GM13977 (cell line): ENCODE data around the gene CACNA1E.
"Not testable (repeated sequence)": the region's sequence is repeated elsewhere in the genome, so short reads cannot be mapped to it uniquely, and the experiment has no call there.

ENCODE experiments used
- DNase-seq: peaks from one replicate; pipeline ENCODE4 v3.0.0; 2012; ENCODE audit warnings: low spot score
- in situ Hi-C: fragments of 300-500 bp; cut with MboI; formaldehyde crosslinking; loops from one replicate; pipeline ENCODE4 v1.12.0; 2022; ENCODE audit warnings: low sequenced_read_pairs, low pct_unique_long_range_greater_than_20kb, mixed read lengths, inconsistent platforms; ENCODE audit not compliant: unreplicated experiment
- TF ChIP-seq, protein P1 (sequence below): IDR thresholded peaks from 2 replicates; pipeline ENCODE4 v1.5.1; 2012; ENCODE audit warnings: mild to moderate bottlenecking, control low read depth; ENCODE audit not compliant: insufficient read depth; ENCODE audit errors: extremely low read depth, missing control alignments

CACNA1E gene

GRCh38 chr1:181522864-181523263, 39.5 kb downstream of the CACNA1E start:
- no peak for DNase-seq
- TF ChIP-seq, protein P1, sequence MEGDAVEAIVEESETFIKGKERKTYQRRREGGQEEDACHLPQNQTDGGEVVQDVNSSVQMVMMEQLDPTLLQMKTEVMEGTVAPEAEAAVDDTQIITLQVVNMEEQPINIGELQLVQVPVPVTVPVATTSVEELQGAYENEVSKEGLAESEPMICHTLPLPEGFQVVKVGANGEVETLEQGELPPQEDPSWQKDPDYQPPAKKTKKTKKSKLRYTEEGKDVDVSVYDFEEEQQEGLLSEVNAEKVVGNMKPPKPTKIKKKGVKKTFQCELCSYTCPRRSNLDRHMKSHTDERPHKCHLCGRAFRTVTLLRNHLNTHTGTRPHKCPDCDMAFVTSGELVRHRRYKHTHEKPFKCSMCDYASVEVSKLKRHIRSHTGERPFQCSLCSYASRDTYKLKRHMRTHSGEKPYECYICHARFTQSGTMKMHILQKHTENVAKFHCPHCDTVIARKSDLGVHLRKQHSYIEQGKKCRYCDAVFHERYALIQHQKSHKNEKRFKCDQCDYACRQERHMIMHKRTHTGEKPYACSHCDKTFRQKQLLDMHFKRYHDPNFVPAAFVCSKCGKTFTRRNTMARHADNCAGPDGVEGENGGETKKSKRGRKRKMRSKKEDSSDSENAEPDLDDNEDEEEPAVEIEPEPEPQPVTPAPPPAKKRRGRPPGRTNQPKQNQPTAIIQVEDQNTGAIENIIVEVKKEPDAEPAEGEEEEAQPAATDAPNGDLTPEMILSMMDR = no peak
- in situ Hi-C loops = no loop called here

GRCh38 chr1:181525104-181525721, 41.9 kb downstream of the CACNA1E start:
- TF ChIP-seq, protein P1 = no peak
- DNase-seq = no peak
- in situ Hi-C loops = no loop called here

DNA sequence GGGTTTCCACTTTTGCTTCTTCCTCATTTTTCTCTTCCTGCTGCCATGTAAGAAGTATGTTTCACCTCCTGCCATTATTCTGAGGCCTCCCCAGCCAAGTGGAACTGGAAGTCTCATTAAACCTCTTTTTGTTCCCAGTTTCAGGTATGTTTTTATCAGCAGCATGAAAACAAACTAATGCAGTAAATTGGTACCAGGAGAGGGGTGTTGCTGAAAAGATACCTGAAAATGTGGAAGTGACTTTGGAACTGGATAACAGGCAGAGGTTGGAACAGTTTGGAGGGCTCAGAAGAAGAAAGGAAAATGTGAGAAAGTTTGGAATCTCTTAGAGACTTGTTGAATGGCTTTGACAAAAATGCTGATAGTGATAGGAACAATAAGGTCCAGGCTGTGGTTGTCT, 44.9 kb downstream of the CACNA1E start:
- in situ Hi-C loops, DNase-seq: not testable (repeated sequence)

GRCh38 chr1:181531441-181531840, 48.1 kb downstream of the CACNA1E start:
- TF ChIP-seq, protein P1 = no peak
- in situ Hi-C loops = no loop called here
- no peak for DNase-seq

GRCh38 chr1:181531951-181532600, 48.8 kb downstream of the CACNA1E start:
- in situ Hi-C loops = no loop called here
- no peak for DNase-seq
- TF ChIP-seq, protein P1 = no peak

DNA sequence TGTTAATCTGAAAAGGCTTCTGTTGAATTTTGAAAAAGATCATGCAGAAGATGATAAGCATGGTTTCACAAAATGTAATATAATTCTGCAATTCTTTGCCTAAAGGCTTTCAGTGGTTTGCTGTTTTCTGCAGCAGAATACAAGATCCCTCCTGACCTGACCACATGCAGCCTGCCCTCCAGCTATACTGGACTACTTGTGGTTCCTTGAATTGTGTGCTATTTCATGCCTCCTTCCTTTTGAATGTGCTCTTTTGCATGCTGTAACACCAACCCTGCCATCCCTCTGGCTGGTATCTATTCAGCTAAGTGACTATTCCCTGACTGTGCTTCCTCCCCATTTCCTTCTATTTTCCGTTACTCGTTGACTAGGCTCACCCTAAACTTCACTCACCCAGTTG, 55.5 kb downstream of the CACNA1E start:
- TF ChIP-seq, protein P1 = no peak
- in situ Hi-C loops = no loop called here
- no peak for DNase-seq

- in situ Hi-C loops = no loop called here
- DNase-seq = no peak
These were observed 58.1 kb downstream of the CACNA1E start for GRCh38 chr1:181541458-181541857.

More at GRCh38 chr1:181541458-181541857, 58.1 kb downstream of the CACNA1E start:
- TF ChIP-seq, protein P1 = no peak
